Pons (tissue), 1 donor: ENCODE results near the gene KL.

Experiments used
- DNase-seq: peaks from one replicate; pipeline ENCODE4 v3.0.0-alpha.2; 2016; ENCODE audit warnings: low spot score

Gene KL

GRCh38 chr13:33111414-33112110 is 95.3 kb downstream of the KL start:
- DNase-seq: no peak

GRCh38 chr13:33112766-33113165 is 96.5 kb downstream of the KL start:
- no peak for DNase-seq

DNA sequence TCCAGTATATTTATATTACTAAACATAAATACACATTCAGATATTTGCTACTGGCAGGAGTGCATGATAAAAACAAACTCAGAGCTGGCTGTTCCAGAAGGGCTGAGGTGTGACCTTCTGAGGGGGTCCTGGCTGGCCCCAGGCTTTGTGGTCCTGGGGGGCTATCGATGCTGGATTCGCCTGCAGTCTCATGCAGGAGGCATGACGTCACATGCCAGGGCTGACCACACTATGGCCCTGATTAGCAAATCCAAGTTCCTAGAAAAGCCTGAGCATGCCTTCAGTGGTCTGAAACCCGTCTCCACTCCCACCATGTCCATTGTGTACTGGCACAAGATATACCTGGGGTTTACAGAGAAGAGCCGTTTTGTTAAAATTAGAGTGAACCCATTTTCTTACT is 97.9 kb downstream of the KL start:
- DNase-seq: no peak

GRCh38 chr13:33115274-33115673 is 99.1 kb downstream of the KL start:
- no peak for DNase-seq
